Liver (tissue), 9 donors: ENCODE measurements around the gene CCT5. TPM values are rescaled to one million over a fixed set of nuclear protein-coding genes. Genes with fewer than 3 reads are reported as not detected.

Experiments used
- DNase-seq: peaks from one replicate; pipeline ENCODE4 v3.0.0-alpha.2; 2017; ENCODE audit warnings: low spot score
- H3K27ac ChIP-seq, 2 donors: one replicate each; pipeline ENCODE4 v1.7.0; 2013; ENCODE audit warnings: inconsistent platforms in 2 of 2, low read length in 2 of 2, control low read depth in 1 of 2, low read depth in 1 of 2, mild to moderate bottlenecking in 1 of 2
- H3K27me3 ChIP-seq, 4 donors: one replicate each; pipeline versions ENCODE4 v1.6.1 to v1.7.0; 2013; ENCODE audit warnings: low read length in 3 of 4, inconsistent platforms in 1 of 4, mild to moderate bottlenecking in 1 of 4, moderate library complexity in 1 of 4; ENCODE audit not compliant: control insufficient read depth in 4 of 4, insufficient read depth in 4 of 4
- H3K36me3 ChIP-seq, 4 donors: one replicate each; pipeline versions ENCODE4 v1.6.1 to v1.7.0; 2013; ENCODE audit warnings: low read length in 3 of 4, mild to moderate bottlenecking in 3 of 4, low read depth in 1 of 4, moderate library complexity in 1 of 4; ENCODE audit not compliant: control insufficient read depth in 4 of 4, insufficient read depth in 3 of 4
- H3K4me1 ChIP-seq, 4 donors: one replicate each; pipeline versions ENCODE4 v1.6.1 to v1.7.0; 2013; ENCODE audit warnings: low read length in 3 of 4, mild to moderate bottlenecking in 3 of 4, moderate library complexity in 1 of 4; ENCODE audit not compliant: control insufficient read depth in 4 of 4, insufficient read depth in 4 of 4
- H3K4me3 ChIP-seq, 3 donors: one replicate each; pipeline versions ENCODE4 v1.6.1 to v1.7.0; 2013; ENCODE audit warnings: low read length in 3 of 3, control low read depth in 1 of 3, low read depth in 1 of 3, mild to moderate bottlenecking in 1 of 3
- H3K9ac ChIP-seq, 2 donors: one replicate each; pipeline ENCODE4 v1.7.0; 2013; ENCODE audit warnings: low read length in 2 of 2, mild to moderate bottlenecking in 2 of 2, moderate library complexity in 2 of 2, control low read depth in 1 of 2, low read depth in 1 of 2
- H3K9me3 ChIP-seq, 4 donors: one replicate each; pipeline versions ENCODE4 v1.6.1 to v1.7.0; 2013; ENCODE audit warnings: low read length in 3 of 4; ENCODE audit not compliant: control insufficient read depth in 4 of 4
- CTCF ChIP-seq: fragments of 150-350 bp; IDR thresholded peaks from 2 replicates; pipeline ENCODE4 v1.5.1; 2017; ENCODE audit warnings: improper control_type of control experiment, low read depth, low read length; ENCODE audit not compliant: missing input control
- EGR1 ChIP-seq, 2 donors: IDR thresholded peaks; 2 replicates each; pipeline ENCODE4 v1.6.1; 2016 to 2018; ENCODE audit warnings: antibody characterized with exemption in 2 of 2, low read depth in 2 of 2
- FOXA2 ChIP-seq: IDR thresholded peaks from 2 replicates; pipeline ENCODE4 v1.6.1; 2016; ENCODE audit warnings: antibody characterized with exemption
- GABPA ChIP-seq, 2 donors: IDR thresholded peaks in 1 of 2; conservative IDR thresholded peaks in 1 of 2; 2 replicates each; pipeline ENCODE4 v1.6.1; 2016; ENCODE audit warnings: antibody characterized with exemption in 2 of 2, mild to moderate bottlenecking in 1 of 2, moderate library complexity in 1 of 2
- HNF4A ChIP-seq, 2 donors: conservative IDR thresholded peaks; 2 replicates each; pipeline ENCODE4 v1.6.1; 2016; ENCODE audit warnings: antibody characterized with exemption in 2 of 2, mild to moderate bottlenecking in 2 of 2
- JUND ChIP-seq, 2 donors: IDR thresholded peaks; 2 replicates each; pipeline ENCODE4 v1.6.1; 2016; ENCODE audit warnings: antibody characterized with exemption in 2 of 2
- NR2F2 ChIP-seq: IDR thresholded peaks from 2 replicates; pipeline ENCODE4 v1.6.1; 2016; ENCODE audit warnings: antibody characterized with exemption
- RAD21 ChIP-seq, 2 donors: IDR thresholded peaks; 2 replicates each; pipeline ENCODE4 v1.6.1; 2016; ENCODE audit warnings: antibody characterized with exemption in 2 of 2, mild to moderate bottlenecking in 2 of 2
- REST ChIP-seq: IDR thresholded peaks from 2 replicates; pipeline ENCODE4 v1.6.1; 2016; ENCODE audit warnings: antibody characterized with exemption, mild to moderate bottlenecking
- RXRA ChIP-seq, 2 donors: IDR thresholded peaks; 2 replicates each; pipeline ENCODE4 v1.6.1; 2017 to 2018; ENCODE audit warnings: antibody characterized with exemption in 2 of 2, mild to moderate bottlenecking in 1 of 2
- SP1 ChIP-seq: IDR thresholded peaks from 2 replicates; pipeline ENCODE4 v1.6.1; 2018; ENCODE audit warnings: antibody characterized with exemption, mild to moderate bottlenecking
- TAF1 ChIP-seq: conservative IDR thresholded peaks from 2 replicates; pipeline ENCODE4 v1.6.1; 2016; ENCODE audit warnings: antibody characterized with exemption, mild to moderate bottlenecking
- YY1 ChIP-seq: IDR thresholded peaks from 2 replicates; pipeline ENCODE4 v1.6.1; 2016; ENCODE audit warnings: antibody characterized with exemption, mild to moderate bottlenecking
- ZBTB33 ChIP-seq: IDR thresholded peaks from 2 replicates; pipeline ENCODE4 v1.6.1; 2016; ENCODE audit warnings: antibody characterized with exemption
- WGBS: extraction: QIAGEN DNeasy Blood & Tissue Kit; methylation state at CpG from one replicate; pipeline ENCODE4 v1.1.7; 2013; 5-methylcytosine and 5-hydroxymethylcytosine counted together
- polyA plus RNA-seq, 2 donors: library from polyadenylated mRNA; stranded (reverse) in 1 of 2; unstranded in 1 of 2; fragments of 200-250 nt in 1 of 2; fragments of >200 nt in 1 of 2; fragmentation: Nextera tagmentation in 1 of 2; extraction: Ambion mirVana in 1 of 2; gene quantifications; one replicate each; pipeline versions ENCODE4 v1.2.1 to v1.2.3, GENCODE V29; 2013 to 2015
- total RNA-seq, 2 donors: library from RNA; depleted of rRNA; stranded (reverse); fragments of >200 nt; gene quantifications; one replicate each; pipeline ENCODE4 v1.2.3, GENCODE V29; 2014
- donor health status: healthy.
- donor health status: healthy.
- donor health status: healthy.
- donor health status: healthy.
- donor health status: healthy.

CCT5 gene
- total and polyA plus RNA-seq, 4 donors: 68.4 to 157 (median 105) TPM

DNA sequence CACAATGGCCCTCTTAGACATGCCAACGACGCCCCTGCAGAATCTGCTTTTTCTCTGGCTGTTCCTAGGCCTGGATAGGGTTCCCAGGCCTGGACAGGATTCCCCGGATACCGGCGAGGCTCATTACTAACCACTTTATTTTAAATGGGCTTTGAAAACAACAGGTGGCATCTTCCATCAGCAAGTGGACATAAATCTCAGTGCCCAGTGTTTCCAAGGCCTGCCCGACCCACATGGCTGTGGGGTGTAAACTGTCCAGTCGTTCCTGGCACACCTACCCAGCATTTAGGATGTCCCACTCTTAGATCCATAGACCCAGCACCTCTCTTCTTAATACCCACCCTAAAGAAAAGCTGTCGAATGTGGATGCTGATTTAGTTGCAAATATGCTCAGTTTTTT lies 56.7 kb downstream of the CCT5 start:
- WGBS: 27% methylated on average over 8 of the region's 8 CpGs
- H3K9me3 ChIP-seq: no peaks in the 10 kb centered on the region
- H3K36me3 ChIP-seq: no peaks in the 10 kb centered on the region
- peak overlapping the region; percentile 69 to 70 for H3K9ac ChIP-seq
- no peak for DNase-seq
- H3K4me1 ChIP-seq: peaks cover 4 to 59% (median 45%) of the 10 kb centered on the region in 4 donors
- TF ChIP-seq TAF1 (no peak), SP1 (no peak), YY1 (peak; percentile 9), EGR1 (IDR thresholded peaks at IDR 0.05; ENCODE audit: low read depth in 2 of 2) (no peak)
- peak overlapping the region; percentile 69 to 90 for H3K27ac ChIP-seq
- H3K27me3 ChIP-seq: no peaks in the 10 kb centered on the region
- peak overlapping the region; percentile 57 to 79 (median 78) for H3K4me3 ChIP-seq

- 1% methylated on average over 56 of the region's 56 CpGs for WGBS
- Histone ChIP-seq H3K9ac (peak within 1 kb of the TSS; percentile 69 to 70), H3K4me1 (peaks cover 4 to 59% (median 46%) of the 10 kb centered on the region in 4 donors), H3K4me3 (peak within 1 kb of the TSS; percentile 57 to 79 (median 78)), H3K36me3 (no peaks in the 10 kb centered on the region), H3K9me3 (no peaks in the 10 kb centered on the region), H3K27ac (peak within 1 kb of the TSS; percentile 69 to 90), H3K27me3 (no peaks in the 10 kb centered on the region)
- TF ChIP-seq SP1 (peak; percentile 15), JUND (IDR thresholded peaks at IDR 0.05) (no peak), RAD21 (IDR thresholded peaks at IDR 0.05) (peak in 1 of 2 donors; percentile 10)
- DNase-seq: peak; percentile 58
Measured at GRCh38 chr5:10307206-10308148, 57.4 kb downstream of the CCT5 start, which contains the start of gene CMBL. CMBL (minus strand) TSS chr5:10307902; CDS start chr5:10290762, 17,140 bp downstream.

DNA sequence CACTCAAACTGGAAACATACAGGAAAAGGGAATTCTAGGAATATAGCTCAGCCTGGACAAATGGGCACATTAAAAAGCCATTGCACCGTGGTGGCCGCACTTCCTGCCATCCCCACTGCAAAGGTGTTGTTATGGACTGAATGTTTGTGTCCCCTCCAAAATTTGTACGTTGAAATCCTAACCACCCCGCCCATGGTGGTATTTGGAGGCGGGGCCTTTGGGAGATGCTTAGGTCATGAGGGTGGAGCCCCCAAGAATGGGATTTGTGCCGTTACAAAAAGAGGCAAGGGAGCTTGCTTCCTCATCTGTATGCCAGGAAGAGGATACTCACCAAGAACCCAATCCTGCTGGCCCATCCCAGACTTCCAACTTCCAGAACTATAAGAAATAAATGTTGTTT lies 58.8 kb downstream of the CCT5 start:
- no peaks in the 10 kb centered on the region for H3K9me3 ChIP-seq
- peak overlapping the region in 1 of 2 donors; percentile 5 for H3K27ac ChIP-seq
- DNase-seq: no peak
- peaks cover 0 to 45% (median 38%) of the 10 kb centered on the region in 4 donors for H3K4me1 ChIP-seq
- H3K27me3 ChIP-seq: no peaks in the 10 kb centered on the region
- H3K36me3 ChIP-seq: no peaks in the 10 kb centered on the region
- 76% methylated on average over 6 of the region's 6 CpGs for WGBS
- TF ChIP-seq JUND (IDR thresholded peaks at IDR 0.05): no peak
- TF ChIP-seq RAD21 (IDR thresholded peaks at IDR 0.05): no peak
- no peak for TF ChIP-seq FOXA2
- TF ChIP-seq TAF1: no peak
- TF ChIP-seq HNF4A (conservative IDR thresholded peaks at IDR 0.05): no peak
- no peak for TF ChIP-seq NR2F2
- no peak for TF ChIP-seq CTCF
- no peak for TF ChIP-seq RXRA (IDR thresholded peaks at IDR 0.05)
- no peak for TF ChIP-seq GABPA (IDR thresholded peaks at IDR 0.05 in 1 of 2, conservative IDR thresholded peaks at IDR 0.05 in 1 of 2)
- no peak for TF ChIP-seq ZBTB33
- TF ChIP-seq REST: no peak
- H3K4me3 ChIP-seq: no peak overlapping the region
- no peak overlapping the region for H3K9ac ChIP-seq
